ENCODE data around the gene UGT1A4.

UGT1A4 gene

DNA sequence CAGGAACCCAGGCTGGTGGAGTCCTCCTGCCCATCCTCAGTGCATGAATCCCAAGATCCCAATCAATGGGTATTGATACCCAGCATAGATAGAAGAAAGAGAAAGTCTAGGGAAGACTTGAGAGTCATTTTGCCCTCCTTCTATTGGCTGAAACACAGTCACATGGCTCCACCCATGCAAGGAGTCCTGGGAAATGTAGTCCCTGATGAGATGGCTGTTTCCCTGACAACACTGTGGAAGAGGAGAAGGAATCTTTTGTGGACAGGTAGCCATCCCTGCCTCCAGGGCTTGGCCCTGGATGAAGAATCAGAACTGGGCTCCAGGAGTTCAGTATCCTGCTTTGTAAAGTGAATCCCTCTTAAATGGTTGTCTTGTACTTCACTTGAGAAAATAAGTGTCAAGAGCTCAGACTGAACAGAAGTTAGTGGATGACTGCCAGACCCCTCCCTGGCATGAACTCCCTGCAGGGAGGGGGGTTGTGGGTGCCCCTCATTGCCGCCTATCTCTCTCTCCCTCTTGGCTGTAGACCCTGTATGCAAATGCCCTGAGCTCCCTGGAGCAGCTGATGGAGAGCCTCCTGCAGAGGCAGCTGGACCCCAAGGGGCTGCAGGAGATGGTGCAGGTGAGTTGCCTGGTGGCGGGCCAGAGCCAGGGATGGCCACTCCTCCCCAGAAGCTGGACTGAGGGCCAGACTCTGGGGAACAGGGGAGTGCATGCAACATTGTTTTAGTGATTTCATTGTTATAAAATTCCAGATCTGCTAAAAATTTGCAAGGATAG is 95.7 kb downstream of the UGT1A4 start:
- DNase-seq = no peak

- no peak for DNase-seq
Measured at GRCh38 chr2:233815861-233816260, 97.3 kb downstream of the UGT1A4 start.

DNA sequence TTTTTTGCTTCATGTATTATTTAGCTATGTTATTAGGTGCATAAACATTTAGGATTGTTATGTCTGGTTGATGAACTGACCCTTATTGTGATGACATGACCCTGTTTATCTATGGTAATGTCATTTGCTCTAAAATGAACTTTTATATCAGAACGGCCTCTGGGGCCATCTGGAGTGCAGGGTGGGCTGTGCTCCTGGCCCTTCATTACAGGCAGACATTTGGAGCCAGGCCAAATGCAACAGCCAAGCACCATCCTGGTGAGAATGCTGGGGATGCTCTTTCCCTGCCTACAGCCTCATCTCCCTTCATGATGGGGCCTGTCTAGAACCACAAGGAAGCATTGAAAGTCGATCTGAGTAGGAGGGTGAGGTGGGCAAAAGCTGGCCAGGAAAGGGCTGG is 97.8 kb downstream of the UGT1A4 start:
- no peak for DNase-seq

GRCh38 chr2:233816771-233817170 is 98.2 kb downstream of the UGT1A4 start:
- no peak for DNase-seq

DNA sequence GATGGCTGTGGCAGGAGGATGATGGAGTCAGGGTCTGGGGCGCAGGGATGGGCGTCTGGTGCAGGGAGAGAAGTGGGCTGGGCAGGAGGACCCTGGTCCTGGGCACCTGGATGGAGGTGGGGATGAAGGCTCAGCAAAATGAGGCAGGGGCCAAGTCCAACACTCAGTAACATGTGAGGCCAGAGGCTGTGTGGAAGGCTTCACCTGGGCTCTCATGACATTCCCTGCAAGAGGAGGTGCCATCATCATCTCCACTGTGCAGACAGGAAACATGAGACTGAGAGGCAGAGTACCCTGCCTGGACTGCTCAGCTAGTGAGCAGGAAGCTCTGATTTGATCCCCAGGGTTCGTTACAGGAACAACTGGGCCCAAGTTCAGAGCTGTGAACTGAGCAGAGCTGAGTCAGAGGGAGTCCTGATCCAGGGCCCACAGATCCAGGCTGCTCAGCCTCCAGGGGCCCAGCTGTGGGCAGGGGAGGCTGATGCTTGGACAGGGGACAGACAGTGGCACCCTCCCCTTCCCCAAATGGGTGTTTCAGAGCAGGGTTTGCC is 98.9 kb downstream of the UGT1A4 start:
- DNase-seq = no peak

DNA sequence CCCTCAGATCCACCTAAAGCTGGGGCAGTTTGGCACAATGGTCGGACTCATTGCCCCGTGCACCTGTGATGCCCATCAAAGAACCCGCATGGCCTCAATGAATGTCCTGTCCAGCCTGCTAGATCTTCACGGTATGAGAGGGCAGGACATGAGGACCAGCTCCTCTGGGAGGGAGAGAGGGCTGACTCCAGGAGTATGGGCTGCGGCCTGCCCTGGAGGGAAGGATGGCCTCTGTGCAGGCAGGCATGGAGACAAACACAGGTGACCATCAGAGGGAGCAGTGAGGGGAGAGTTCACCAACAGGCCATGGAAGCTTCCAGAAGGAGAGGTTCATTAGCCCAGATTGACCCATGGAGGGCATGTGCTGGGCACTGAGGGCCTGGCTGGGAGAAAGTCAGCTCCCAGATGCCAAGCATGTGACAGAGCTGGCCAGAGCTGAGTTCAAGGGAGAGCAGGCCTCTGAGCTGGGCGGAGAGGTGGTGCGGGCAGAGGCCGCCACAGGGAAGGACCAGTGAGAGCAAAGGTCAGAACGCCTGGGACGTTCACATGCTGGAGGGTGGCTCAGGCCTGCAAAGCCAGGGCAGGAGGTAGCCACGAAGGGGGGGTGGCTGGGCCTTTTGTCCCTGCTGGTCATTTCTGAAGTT is 99.6 kb downstream of the UGT1A4 start:
- no peak for DNase-seq

- DNase-seq = no peak
Measured at GRCh38 chr2:233818639-233819621, 100.4 kb downstream of the UGT1A4 start.

DNA sequence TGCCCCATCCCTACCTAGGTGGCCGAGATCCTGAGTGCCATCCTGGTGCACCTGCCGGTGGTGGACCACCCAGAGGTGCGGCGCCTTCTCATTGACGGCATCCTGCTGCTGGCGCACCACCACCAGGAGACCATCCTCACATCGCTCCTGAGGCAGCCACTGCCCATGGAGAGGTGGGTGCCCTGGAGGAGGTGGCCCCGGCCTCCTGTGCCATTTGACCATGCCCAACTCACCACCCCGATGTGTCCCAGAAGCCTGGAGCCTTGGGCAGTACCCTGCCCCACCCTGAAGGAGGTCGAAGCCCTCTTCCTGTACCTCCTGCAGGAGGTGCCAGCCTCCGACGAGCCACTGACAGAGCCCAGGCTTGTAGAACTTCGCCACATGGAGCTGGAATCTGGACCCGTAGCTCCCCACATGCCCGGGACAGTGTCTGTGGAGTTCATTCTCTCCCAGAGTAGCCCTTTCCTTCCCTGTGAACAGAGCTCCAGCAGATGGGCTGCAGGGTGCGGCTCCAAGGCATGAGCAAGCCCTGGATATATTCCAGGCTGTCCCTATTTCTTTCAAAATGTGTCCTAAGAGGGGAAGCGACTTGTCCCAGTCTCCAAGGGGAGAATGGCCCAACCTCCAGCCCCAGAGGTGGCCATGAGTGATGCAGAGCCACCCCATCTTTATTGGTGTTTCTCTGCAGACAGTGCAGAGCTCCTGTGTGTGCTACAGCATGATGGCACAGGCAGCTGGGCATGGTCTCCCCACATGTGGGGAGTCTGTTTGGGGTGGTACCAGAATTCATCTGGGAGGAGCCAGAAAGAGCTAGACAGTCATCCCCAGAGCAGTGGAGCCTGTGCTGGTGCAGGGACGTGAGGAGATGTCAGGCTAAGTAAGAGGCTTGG is 101.6 kb downstream of the UGT1A4 start:
- DNase-seq = no peak

DNA sequence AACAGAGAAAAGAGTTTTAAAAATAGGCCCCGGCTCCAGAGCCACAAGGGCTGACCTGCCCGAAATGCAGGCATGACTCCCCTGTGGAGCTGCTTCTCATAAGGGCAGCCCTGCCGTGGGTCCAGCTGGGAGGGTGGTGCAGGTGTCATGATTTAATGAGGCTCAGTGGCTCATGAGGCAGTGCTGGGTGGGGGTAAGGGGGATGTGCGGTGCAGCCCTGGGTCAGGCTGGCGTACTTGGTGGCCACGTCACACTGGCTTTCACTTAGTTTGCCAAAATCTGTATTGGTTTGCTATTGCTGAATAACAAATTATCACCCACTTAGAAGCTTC is 102.2 kb downstream of the UGT1A4 start:
- no peak for DNase-seq

DNA sequence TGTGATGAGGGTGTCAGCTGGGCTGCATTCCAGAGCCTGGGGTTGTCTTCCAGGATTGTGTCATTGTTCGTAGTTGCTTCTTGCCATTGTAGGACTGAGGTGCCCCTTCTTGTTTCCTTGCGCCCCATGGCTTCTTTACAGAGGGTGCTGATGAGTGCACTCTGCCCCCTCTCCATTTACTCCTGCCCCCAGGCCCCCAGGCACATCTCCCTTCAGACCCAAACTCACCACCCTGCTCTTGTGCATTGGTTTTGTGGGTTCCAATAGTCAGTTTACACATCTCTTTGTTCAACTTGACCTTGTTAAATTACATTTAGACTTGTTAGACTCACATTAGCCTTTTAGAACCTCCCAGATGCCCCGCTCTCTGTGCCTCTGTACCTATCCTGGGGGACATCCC is 102.7 kb downstream of the UGT1A4 start:
- no peak for DNase-seq

DNA sequence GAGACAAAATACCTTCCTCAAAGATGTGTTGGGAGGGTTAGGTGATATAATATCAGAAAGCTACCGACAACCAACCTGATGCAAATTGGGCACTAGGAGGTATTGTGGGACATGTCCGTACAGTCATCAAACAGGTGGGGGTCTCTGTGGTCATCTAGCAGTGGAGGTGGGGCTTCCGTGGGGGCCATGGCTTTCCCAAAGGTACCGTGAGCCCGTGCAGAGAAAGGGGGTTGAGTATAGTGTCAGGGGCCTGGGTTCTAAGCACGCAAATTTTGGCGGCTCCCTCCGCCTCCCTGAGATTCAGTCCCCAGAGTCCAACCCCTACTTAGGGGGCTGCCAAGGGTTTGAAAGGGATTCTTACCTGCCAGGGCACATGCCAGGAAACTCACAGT is 103.2 kb downstream of the UGT1A4 start:
- DNase-seq = no peak

GRCh38 chr2:233822101-233822771 is 103.7 kb downstream of the UGT1A4 start:
- DNase-seq = no peak

Data from GDM1 (cell line).